Cardiac muscle cell (in vitro differentiated cells and primary cell): ENCODE data around the gene REV3L. TPM values are rescaled to one million over a fixed set of nuclear protein-coding genes. Genes with fewer than 3 reads are reported as not detected.

Source experiments
- DNase-seq, 2 donors: peaks; one replicate each; pipeline versions ENCODE4 v3.0.0 to v3.0.0-alpha.2; 2010 to 2017; ENCODE audit warnings: low read depth in 1 of 2, low spot score in 1 of 2
- H3K27ac ChIP-seq: fragments of 200-600 bp; sonication (generic); 2 replicates; pipeline ENCODE4 v1.5.1; 2016
- H3K27me3 ChIP-seq: fragments of 200-600 bp; sonication (generic); 2 replicates; pipeline ENCODE4 v1.6.0; 2016; ENCODE audit warnings: control low read depth
- H3K36me3 ChIP-seq: fragments of 200-600 bp; sonication (generic); 2 replicates; pipeline ENCODE4 v1.5.1; 2016; ENCODE audit warnings: control low read depth
- H3K4me1 ChIP-seq: fragments of 200-600 bp; sonication (generic); 2 replicates; pipeline ENCODE4 v1.8.1; 2017; ENCODE audit warnings: low read depth, mild to moderate bottlenecking, mixed run types
- H3K4me3 ChIP-seq: fragments of 200-600 bp; sonication (generic); 2 replicates; pipeline ENCODE4 v1.5.1; 2016; ENCODE audit warnings: mild to moderate bottlenecking
- H3K9me3 ChIP-seq: fragments of 200-600 bp; sonication (generic); 2 replicates; pipeline ENCODE4 v1.5.1; 2017; ENCODE audit warnings: low read depth, mild to moderate bottlenecking, control low read depth
- CTCF ChIP-seq: IDR thresholded peaks from 2 replicates; pipeline ENCODE4 v1.5.1; 2012; ENCODE audit warnings: low read depth, mild to moderate bottlenecking, low read length
- polyA plus RNA-seq: library from polyadenylated mRNA; unstranded; fragments of >200 nt; fragmentation: Nextera tagmentation; extraction: Ambion mirVana; gene quantifications from 2 replicates; pipeline ENCODE4 v1.2.1, GENCODE V29; 2016
- total RNA-seq: library from RNA; depleted of rRNA; stranded (reverse); fragments of >200 nt; gene quantifications from 2 replicates; pipeline ENCODE4 v1.2.3, GENCODE V29; 2016

The REV3L gene
- total and polyA plus RNA-seq, 2 experiments from 2014 or later = 18.1 to 23.3 TPM

GRCh38 chr6:111441678-111442243, 41.3 kb downstream of the REV3L start:
- no peaks in the 10 kb centered on the region for H3K9me3 ChIP-seq
- H3K36me3 ChIP-seq = no peaks in the 10 kb centered on the region
- no peak overlapping the region for H3K4me3 ChIP-seq
- no peak for DNase-seq
- H3K27ac ChIP-seq = no peak overlapping the region
- no peaks in the 10 kb centered on the region for H3K27me3 ChIP-seq
- H3K4me1 ChIP-seq = peaks cover 12% of the 10 kb centered on the region
- TF ChIP-seq CTCF = no peak

- H3K9me3 ChIP-seq = no peaks in the 10 kb centered on the region
- H3K4me1 ChIP-seq = peaks cover 12% of the 10 kb centered on the region
- TF ChIP-seq CTCF = no peak
- H3K27me3 ChIP-seq = no peaks in the 10 kb centered on the region
- no peak overlapping the region for H3K27ac ChIP-seq
- DNase-seq = peak in 1 of 2 donors; percentile 38
- H3K4me3 ChIP-seq = no peak overlapping the region
- no peaks in the 10 kb centered on the region for H3K36me3 ChIP-seq
These were observed 43.8 kb downstream of the REV3L start for GRCh38 chr6:111439171-111439570.

- TF ChIP-seq CTCF = no peak
- Histone ChIP-seq H3K36me3 (no peaks in the 10 kb centered on the region), H3K4me1 (peaks cover 13% of the 10 kb centered on the region), H3K27me3 (no peaks in the 10 kb centered on the region), H3K4me3 (no peak overlapping the region), H3K9me3 (no peaks in the 10 kb centered on the region), H3K27ac (no peak overlapping the region)
- no peak for DNase-seq
These were observed 45.4 kb downstream of the REV3L start for GRCh38 chr6:111437573-111437972.

GRCh38 chr6:111432511-111432910, 50.5 kb downstream of the REV3L start:
- H3K9me3 ChIP-seq = no peaks in the 10 kb centered on the region
- no peak overlapping the region for H3K4me3 ChIP-seq
- DNase-seq = no peak
- no peak for TF ChIP-seq CTCF
- no peak overlapping the region for H3K27ac ChIP-seq
- no peaks in the 10 kb centered on the region for H3K27me3 ChIP-seq
- H3K36me3 ChIP-seq = no peaks in the 10 kb centered on the region
- H3K4me1 ChIP-seq = peaks cover 9% of the 10 kb centered on the region

GRCh38 chr6:111430605-111431376, 52.2 kb downstream of the REV3L start:
- Histone ChIP-seq H3K4me3 (no peak overlapping the region), H3K27me3 (no peaks in the 10 kb centered on the region), H3K9me3 (no peaks in the 10 kb centered on the region), H3K27ac (no peak overlapping the region), H3K4me1 (peaks cover 9% of the 10 kb centered on the region), H3K36me3 (no peaks in the 10 kb centered on the region)
- no peak for TF ChIP-seq CTCF
- DNase-seq = no peak
